SK-N-SH treated with all-trans-retinoic acid at 6 μM for 48 hours (cell line): Measurements from ENCODE around the gene ADAMTSL3.

Experiments used
- ARNTL ChIP-seq: fragments of 450-650 bp; formaldehyde crosslinking; IDR thresholded peaks from 2 replicates; pipeline ENCODE4 v1.5.0; 2020; ENCODE audit warnings: low read depth, mild to moderate bottlenecking, moderate library complexity, borderline replicate concordance
- BACH2 ChIP-seq: fragments of 250-450 bp; sonication (Bioruptor Pico); IDR thresholded peaks from 2 replicates; pipeline ENCODE4 v1.9.0; 2021; ENCODE audit warnings: mild to moderate bottlenecking, borderline replicate concordance
- CSRNP3 ChIP-seq: fragments of 250-450 bp; sonication (Bioruptor Pico); IDR thresholded peaks from 2 replicates; pipeline ENCODE4 v1.5.1; 2021; ENCODE audit warnings: mild to moderate bottlenecking, moderate library complexity
- GLIS3 ChIP-seq: fragments of 250-450 bp; sonication (Bioruptor Pico); IDR thresholded peaks from 2 replicates; pipeline ENCODE4 v1.5.0; 2020; ENCODE audit warnings: mild to moderate bottlenecking, moderate library complexity
- ISL1 ChIP-seq: fragments of 250-450 bp; sonication (Bioruptor Pico); IDR thresholded peaks from 2 replicates; pipeline ENCODE4 v2.1.2; 2022; ENCODE audit warnings: mild to moderate bottlenecking, moderate library complexity
- PATZ1 ChIP-seq: fragments of 250-450 bp; sonication (Bioruptor Pico); IDR thresholded peaks from 2 replicates; pipeline ENCODE4 v1.8.0; 2020; ENCODE audit warnings: mild to moderate bottlenecking, moderate library complexity, borderline replicate concordance
- POU6F1 ChIP-seq: fragments of 250-450 bp; sonication (Bioruptor Pico); IDR thresholded peaks from 2 replicates; pipeline ENCODE4 v1.8.0; 2021; ENCODE audit warnings: low read depth, mild to moderate bottlenecking, moderate library complexity, borderline replicate concordance
- RARB ChIP-seq: fragments of 250-450 bp; sonication (Bioruptor Pico); IDR thresholded peaks from 2 replicates; pipeline ENCODE4 v1.8.0; 2021; ENCODE audit warnings: mild to moderate bottlenecking, moderate library complexity
- ZC3H10 ChIP-seq: fragments of 250-450 bp; sonication (Bioruptor Pico); IDR thresholded peaks from 2 replicates; pipeline ENCODE4 v1.5.1; 2021; ENCODE audit warnings: mild to moderate bottlenecking, moderate library complexity
- ZFP3 ChIP-seq: fragments of 250-450 bp; sonication (Bioruptor Pico); IDR thresholded peaks from 2 replicates; pipeline ENCODE4 v1.5.0; 2020; ENCODE audit warnings: mild to moderate bottlenecking, moderate library complexity
- ZNF565 ChIP-seq: fragments of 450-650 bp; formaldehyde crosslinking; conservative IDR thresholded peaks from 2 replicates; pipeline ENCODE4 v1.5.0; 2020; ENCODE audit warnings: low read depth, mild to moderate bottlenecking, moderate library complexity
- ZNF70 ChIP-seq: fragments of 450-650 bp; formaldehyde crosslinking; IDR thresholded peaks from 2 replicates; pipeline ENCODE4 v1.5.0; 2020; ENCODE audit warnings: mild to moderate bottlenecking, moderate library complexity

GRCh38 chr15:84079885-84080777 lies 426.2 kb downstream of the ADAMTSL3 start:
- TF ChIP-seq BACH2 (CRISPR knock-in tag) (no peak), ISL1 (CRISPR knock-in tag) (no peak), CSRNP3 (CRISPR knock-in tag) (no peak), ZC3H10 (CRISPR knock-in tag) (no peak), RARB (CRISPR knock-in tag) (no peak), ZNF70 (CRISPR knock-in tag) (no peak), ARNTL (CRISPR knock-in tag) (no peak), ZFP3 (CRISPR knock-in tag) (no peak), ZNF565 (no peak), GLIS3 (CRISPR knock-in tag) (no peak), POU6F1 (no peak), PATZ1 (CRISPR knock-in tag) (no peak)
